Vagina (tissue), 2 donors: ENCODE data around the gene ZNF683. TPM values are rescaled to one million over a fixed set of nuclear protein-coding genes. Genes with fewer than 3 reads are reported as not detected.
A peak's percentile ranks its signal among the peaks of the same experiment; 100 is the strongest.

Experiments used
- DNase-seq, 2 donors: peaks; one replicate each; pipeline ENCODE4 v3.0.0-alpha.2; 2017; ENCODE audit errors: extremely low spot score in 2 of 2
- H3K27ac ChIP-seq: fragments of 200-600 bp; sonication (generic); one replicate; pipeline ENCODE4 v1.5.1; 2019
- H3K27me3 ChIP-seq: fragments of 200-600 bp; sonication (generic); one replicate; pipeline ENCODE4 v1.5.1; 2019
- H3K36me3 ChIP-seq, 2 donors: fragments of 200-600 bp; sonication (generic); one replicate each; pipeline ENCODE4 v1.5.1; 2017 to 2019
- H3K4me1 ChIP-seq: fragments of 200-600 bp; sonication (generic); one replicate; pipeline ENCODE4 v1.5.1; 2019
- H3K4me3 ChIP-seq, 2 donors: fragments of 200-600 bp; sonication (generic); 1 replicate in 1 of 2; 2 replicates in 1 of 2; pipeline ENCODE4 v1.5.1; 2016 to 2019
- H3K9me3 ChIP-seq: fragments of 200-600 bp; sonication (generic); one replicate; pipeline ENCODE4 v1.5.1; 2019
- CTCF ChIP-seq, 3 experiments: fragments of 450-650 bp in 2 of 3; fragments of 200-600 bp in 1 of 3; sonication (generic) in 1 of 3; IDR thresholded peaks; one replicate each; pipeline ENCODE4 v1.5.1; 2017 to 2019; ENCODE audit warnings: antibody characterized with exemption in 3 of 3, mild to moderate bottlenecking in 2 of 3, moderate library complexity in 2 of 3
- POLR2A ChIP-seq, 2 donors: fragments of 450-650 bp; IDR thresholded peaks; one replicate each; pipeline ENCODE4 v1.6.1; 2017; ENCODE audit warnings: antibody characterized with exemption in 2 of 2, mild to moderate bottlenecking in 2 of 2, moderate library complexity in 2 of 2
- POLR2AphosphoS5 ChIP-seq, 2 donors: sonication (generic); formaldehyde crosslinking; IDR thresholded peaks; one replicate each; pipeline ENCODE4 v1.9.0; 2017; ENCODE audit warnings: antibody characterized with exemption in 2 of 2, mild to moderate bottlenecking in 2 of 2, low read depth in 1 of 2; ENCODE audit not compliant: insufficient read depth in 1 of 2
- intact Hi-C: fragments of 100-400 bp; cut with DNase I; formaldehyde crosslinking; loops from one replicate; pipeline ENCODE4 v1.15.1; 2023
- total RNA-seq: library from RNA; depleted of rRNA; stranded (reverse); fragments of >200 nt; gene quantifications from one replicate; pipeline ENCODE4 v1.2.3, GENCODE V29; 2016

The ZNF683 gene
- total RNA-seq, 1 donor from 2014 or later = not detected

- peaks cover 14% of the 10 kb centered on the region for H3K4me1 ChIP-seq
- no peak overlapping the region for H3K4me3 ChIP-seq
- peak in 1 of 2 donors; percentile 15 for TF ChIP-seq POLR2AphosphoS5 (IDR thresholded peaks at IDR 0.05; ENCODE audit: insufficient read depth in 1 of 2, low read depth in 1 of 2)
- no peak for TF ChIP-seq POLR2A (IDR thresholded peaks at IDR 0.05)
- peak; percentile 54 to 65 (median 60) for TF ChIP-seq CTCF (IDR thresholded peaks at IDR 0.05)
- no peaks in the 10 kb centered on the region for H3K9me3 ChIP-seq
- no peaks in the 10 kb centered on the region for H3K36me3 ChIP-seq
- intact Hi-C loops = no loop called here
- no peak for DNase-seq
- no peak overlapping the region for H3K27ac ChIP-seq
- H3K27me3 ChIP-seq = peaks cover 6% of the 10 kb centered on the region
Observed at GRCh38 chr1:26363549-26364448, 8.8 kb downstream of the ZNF683 start.

- Histone ChIP-seq H3K4me1 (peaks cover 14% of the 10 kb centered on the region), H3K27ac (no peak overlapping the region), H3K9me3 (no peaks in the 10 kb centered on the region), H3K36me3 (no peaks in the 10 kb centered on the region), H3K4me3 (no peak overlapping the region), H3K27me3 (peaks cover 6% of the 10 kb centered on the region)
- intact Hi-C loops = no loop called here
- no peak for DNase-seq
- no peak for TF ChIP-seq POLR2AphosphoS5 (IDR thresholded peaks at IDR 0.05; ENCODE audit: insufficient read depth in 1 of 2, low read depth in 1 of 2)
- TF ChIP-seq CTCF (IDR thresholded peaks at IDR 0.05) = no peak
Observed at GRCh38 chr1:26362331-26362730, 10.2 kb downstream of the ZNF683 start.

- Histone ChIP-seq H3K36me3 (no peaks in the 10 kb centered on the region), H3K27ac (no peak overlapping the region), H3K27me3 (peaks cover 6% of the 10 kb centered on the region), H3K9me3 (no peaks in the 10 kb centered on the region), H3K4me1 (peaks cover 14% of the 10 kb centered on the region), H3K4me3 (no peak overlapping the region)
- intact Hi-C loops = no loop called here
- TF ChIP-seq POLR2A (IDR thresholded peaks at IDR 0.05) = no peak
- no peak for TF ChIP-seq CTCF (IDR thresholded peaks at IDR 0.05)
- TF ChIP-seq POLR2AphosphoS5 (IDR thresholded peaks at IDR 0.05; ENCODE audit: insufficient read depth in 1 of 2, low read depth in 1 of 2) = no peak
- no peak for DNase-seq
Observed at GRCh38 chr1:26361605-26362122, 10.9 kb downstream of the ZNF683 start.

GRCh38 chr1:26360807-26361604, 11.5 kb downstream of the ZNF683 start:
- no peak for DNase-seq
- intact Hi-C loops = no loop called here
- H3K4me1 ChIP-seq = peaks cover 14% of the 10 kb centered on the region
- peaks cover 6% of the 10 kb centered on the region for H3K27me3 ChIP-seq
- H3K4me3 ChIP-seq = peak overlapping the region; percentile 32 to 36
- no peak overlapping the region for H3K27ac ChIP-seq
- H3K36me3 ChIP-seq = no peaks in the 10 kb centered on the region
- H3K9me3 ChIP-seq = no peaks in the 10 kb centered on the region
- TF ChIP-seq CTCF (IDR thresholded peaks at IDR 0.05) = no peak
- no peak for TF ChIP-seq POLR2AphosphoS5 (IDR thresholded peaks at IDR 0.05; ENCODE audit: insufficient read depth in 1 of 2, low read depth in 1 of 2)
- no peak for TF ChIP-seq POLR2A (IDR thresholded peaks at IDR 0.05)
